GM20000 (cell line): ENCODE results near the gene PRSS8.
"Not testable (repeated sequence)": the region's sequence is repeated elsewhere in the genome, so short reads cannot be mapped to it uniquely, and the experiment has no call there.

Experiments used
- DNase-seq: peaks from one replicate; pipeline ENCODE4 v3.0.0; 2012; ENCODE audit warnings: low spot score
- CTCF ChIP-seq: IDR thresholded peaks from 2 replicates; pipeline ENCODE4 v1.5.1; 2012; ENCODE audit warnings: mild to moderate bottlenecking, control low read depth; ENCODE audit errors: extremely low read depth, missing control alignments

Gene PRSS8

GRCh38 chr16:31143011-31143693 is 7.6 kb upstream of the PRSS8 start:
- DNase-seq = no peak
- no peak for TF ChIP-seq CTCF

- peak; percentile 100 for DNase-seq
- TF ChIP-seq CTCF = peak; percentile 97
These were observed 6.8 kb upstream of the PRSS8 start for GRCh38 chr16:31142109-31143010.

GRCh38 chr16:31141489-31142108 is 6.1 kb upstream of the PRSS8 start:
- DNase-seq = no peak
- TF ChIP-seq CTCF = no peak

GRCh38 chr16:31141071-31141469 is 5.5 kb upstream of the PRSS8 start:
- DNase-seq = not testable (repeated sequence)

- DNase-seq = no peak
- TF ChIP-seq CTCF = no peak
These were observed 3.4 kb upstream of the PRSS8 start for GRCh38 chr16:31138621-31139578.

- not testable (repeated sequence) for DNase-seq
These were observed 1.4 kb upstream of the PRSS8 start for GRCh38 chr16:31136822-31137499.

GRCh38 chr16:31136287-31136662 is 748 bp upstream of the PRSS8 start:
- no peak for DNase-seq
- no peak for TF ChIP-seq CTCF
